GM12801 (cell line): ENCODE data around the gene ENG.

Experiments used
- TF ChIP-seq, protein P1 (sequence below): IDR thresholded peaks from one replicate; pipeline ENCODE4 v1.5.1; 2011; ENCODE audit warnings: control low read depth; ENCODE audit not compliant: insufficient read length; ENCODE audit errors: extremely low read depth

The ENG gene

GRCh38 chr9:127771570-127772189 is 82.8 kb downstream of the ENG start:
- TF ChIP-seq, protein P1, sequence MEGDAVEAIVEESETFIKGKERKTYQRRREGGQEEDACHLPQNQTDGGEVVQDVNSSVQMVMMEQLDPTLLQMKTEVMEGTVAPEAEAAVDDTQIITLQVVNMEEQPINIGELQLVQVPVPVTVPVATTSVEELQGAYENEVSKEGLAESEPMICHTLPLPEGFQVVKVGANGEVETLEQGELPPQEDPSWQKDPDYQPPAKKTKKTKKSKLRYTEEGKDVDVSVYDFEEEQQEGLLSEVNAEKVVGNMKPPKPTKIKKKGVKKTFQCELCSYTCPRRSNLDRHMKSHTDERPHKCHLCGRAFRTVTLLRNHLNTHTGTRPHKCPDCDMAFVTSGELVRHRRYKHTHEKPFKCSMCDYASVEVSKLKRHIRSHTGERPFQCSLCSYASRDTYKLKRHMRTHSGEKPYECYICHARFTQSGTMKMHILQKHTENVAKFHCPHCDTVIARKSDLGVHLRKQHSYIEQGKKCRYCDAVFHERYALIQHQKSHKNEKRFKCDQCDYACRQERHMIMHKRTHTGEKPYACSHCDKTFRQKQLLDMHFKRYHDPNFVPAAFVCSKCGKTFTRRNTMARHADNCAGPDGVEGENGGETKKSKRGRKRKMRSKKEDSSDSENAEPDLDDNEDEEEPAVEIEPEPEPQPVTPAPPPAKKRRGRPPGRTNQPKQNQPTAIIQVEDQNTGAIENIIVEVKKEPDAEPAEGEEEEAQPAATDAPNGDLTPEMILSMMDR: no peak

DNA sequence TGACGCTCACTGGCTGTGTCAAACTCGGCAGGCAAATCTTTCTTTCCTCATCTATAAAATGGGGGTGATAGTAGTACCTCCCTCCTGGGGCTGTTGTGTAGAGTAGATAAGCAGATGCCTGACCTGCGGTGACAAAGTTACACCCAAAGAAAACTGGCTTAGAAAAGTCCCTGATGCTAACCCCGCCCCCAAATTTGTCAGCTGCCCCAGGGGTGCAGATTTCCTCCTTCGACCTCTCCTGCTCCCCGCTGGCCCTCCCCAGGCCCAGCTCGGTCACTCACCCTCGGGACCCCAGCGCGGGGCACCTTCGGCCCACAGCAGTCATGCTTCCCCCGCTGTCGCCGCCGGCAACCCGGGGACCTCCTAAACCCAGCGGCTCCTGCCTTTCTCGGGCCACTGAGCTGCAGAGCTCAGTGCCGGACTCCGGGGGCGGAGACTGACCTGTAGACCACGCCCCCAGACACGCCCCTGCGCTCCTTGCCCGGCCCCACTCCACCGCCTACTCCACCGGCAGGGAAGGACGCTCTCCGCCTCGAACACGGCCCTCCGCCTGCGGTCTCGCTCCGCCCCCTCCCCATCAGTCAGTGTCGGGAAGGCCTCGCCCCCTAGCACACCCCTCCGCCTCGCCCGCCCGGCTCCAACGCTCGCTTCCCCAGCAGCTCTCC is 83.4 kb downstream of the ENG start:
- TF ChIP-seq, protein P1: no peak

- TF ChIP-seq, protein P1: no peak
These were observed 83.9 kb downstream of the ENG start for GRCh38 chr9:127770583-127770904.

DNA sequence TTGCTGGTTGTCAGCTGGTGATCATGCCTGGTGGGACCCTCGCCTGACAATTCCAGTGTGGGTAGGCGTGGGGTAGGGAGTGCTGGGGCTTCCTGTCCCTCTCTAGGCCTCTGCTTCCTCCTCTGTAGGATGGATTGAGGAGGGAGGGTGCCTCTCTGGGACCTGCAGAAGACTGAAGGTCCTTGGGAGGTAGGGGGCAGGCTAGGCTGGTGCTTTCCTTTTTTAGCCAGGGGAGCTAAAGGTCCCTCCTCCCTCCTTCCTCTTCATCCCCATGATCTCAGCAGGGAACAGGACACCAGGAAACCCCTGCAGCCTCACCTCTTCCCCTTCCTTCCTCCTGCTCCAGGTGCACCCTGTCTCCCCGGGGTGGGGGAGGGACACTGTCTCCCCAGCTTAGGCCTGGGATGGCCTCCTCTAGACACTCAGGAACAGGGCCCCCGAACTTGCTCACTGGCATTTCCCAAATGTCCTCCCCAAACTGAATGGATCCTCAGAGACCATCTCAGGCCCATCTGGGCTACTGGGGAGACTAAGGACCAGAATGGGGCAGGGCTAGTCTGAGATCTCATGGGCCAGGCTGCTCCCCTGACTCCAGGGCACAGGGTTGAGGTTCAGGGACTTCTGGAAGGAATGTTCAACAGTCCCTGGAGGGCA is 84.4 kb downstream of the ENG start:
- TF ChIP-seq, protein P1: no peak

DNA sequence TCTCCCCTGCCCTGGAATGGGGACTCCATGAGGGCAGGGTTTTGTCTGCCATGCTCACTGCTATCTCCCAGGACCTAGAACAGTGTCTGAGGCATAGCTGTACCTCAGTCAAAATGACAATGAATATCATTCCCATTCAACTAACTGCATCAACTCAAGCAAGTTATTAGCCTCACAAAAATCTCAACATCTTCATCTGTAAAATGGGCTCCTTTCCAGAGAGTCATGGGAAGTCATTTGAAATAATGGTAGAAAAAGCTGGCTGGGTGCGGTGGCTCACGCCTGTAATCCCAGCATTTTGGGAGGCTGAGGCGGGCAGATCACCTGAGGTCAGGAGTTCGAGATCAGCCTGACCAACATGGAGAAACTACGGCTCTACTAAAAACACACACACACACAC is 85.4 kb downstream of the ENG start:
- TF ChIP-seq, protein P1: no peak

DNA sequence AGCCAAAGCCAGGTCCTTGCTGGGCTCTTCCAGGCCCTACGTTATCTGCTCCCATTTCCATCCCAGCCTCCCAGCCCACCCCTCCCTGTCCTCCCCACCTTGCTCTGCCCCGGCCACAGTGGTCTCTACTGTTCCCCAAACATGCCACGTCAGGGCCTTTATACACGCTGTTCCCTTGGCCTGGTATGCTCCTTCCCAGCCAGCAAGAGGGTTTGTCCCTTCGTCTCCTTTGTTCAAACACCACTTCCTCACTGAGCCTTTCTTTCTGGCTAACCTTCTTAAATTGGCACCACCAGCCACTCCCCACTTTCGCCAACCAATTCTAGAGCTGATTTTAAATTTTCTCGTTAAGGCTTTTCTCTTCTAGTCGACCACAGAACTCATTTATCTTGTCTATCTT is 85.8 kb downstream of the ENG start:
- TF ChIP-seq, protein P1: no peak

DNA sequence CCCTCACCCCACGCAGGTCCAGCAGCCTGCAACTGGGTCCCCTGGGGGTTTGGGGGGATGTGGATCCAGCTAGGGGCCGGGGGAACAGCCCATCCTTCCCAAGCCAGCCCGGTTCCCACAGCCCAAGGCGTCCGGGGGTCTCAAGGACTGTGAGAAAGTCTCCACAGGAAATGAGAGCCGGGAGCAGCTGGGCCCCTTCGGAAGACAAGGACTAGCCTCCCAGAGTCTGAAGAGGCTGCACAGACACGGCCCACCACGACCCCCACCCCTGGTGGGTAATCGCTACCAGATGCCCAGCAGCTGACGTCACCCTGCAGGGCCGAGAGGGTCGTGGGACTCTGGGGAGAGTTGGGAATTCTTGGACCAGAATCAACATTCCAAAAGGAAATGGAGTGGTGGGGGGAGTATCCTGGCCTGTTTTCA is 86.5 kb downstream of the ENG start:
- TF ChIP-seq, protein P1: no peak
